HG03442 (cell line): Measurements from ENCODE around the gene MED7.
A peak's percentile ranks its signal among the peaks of the same experiment; 100 is the strongest.
"Not testable (repeated sequence)": the region's sequence is repeated elsewhere in the genome, so short reads cannot be mapped to it uniquely, and the experiment has no call there.

ENCODE experiments used
- ATAC-seq: cut with Tn5 transposase; IDR thresholded peaks from one replicate; pipeline ENCODE4 v1.9.1; 2021; ENCODE audit warnings: mild to moderate bottlenecking, moderate library complexity; ENCODE audit not compliant: unreplicated experiment

The MED7 gene, protein sequence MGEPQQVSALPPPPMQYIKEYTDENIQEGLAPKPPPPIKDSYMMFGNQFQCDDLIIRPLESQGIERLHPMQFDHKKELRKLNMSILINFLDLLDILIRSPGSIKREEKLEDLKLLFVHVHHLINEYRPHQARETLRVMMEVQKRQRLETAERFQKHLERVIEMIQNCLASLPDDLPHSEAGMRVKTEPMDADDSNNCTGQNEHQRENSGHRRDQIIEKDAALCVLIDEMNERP

DNA sequence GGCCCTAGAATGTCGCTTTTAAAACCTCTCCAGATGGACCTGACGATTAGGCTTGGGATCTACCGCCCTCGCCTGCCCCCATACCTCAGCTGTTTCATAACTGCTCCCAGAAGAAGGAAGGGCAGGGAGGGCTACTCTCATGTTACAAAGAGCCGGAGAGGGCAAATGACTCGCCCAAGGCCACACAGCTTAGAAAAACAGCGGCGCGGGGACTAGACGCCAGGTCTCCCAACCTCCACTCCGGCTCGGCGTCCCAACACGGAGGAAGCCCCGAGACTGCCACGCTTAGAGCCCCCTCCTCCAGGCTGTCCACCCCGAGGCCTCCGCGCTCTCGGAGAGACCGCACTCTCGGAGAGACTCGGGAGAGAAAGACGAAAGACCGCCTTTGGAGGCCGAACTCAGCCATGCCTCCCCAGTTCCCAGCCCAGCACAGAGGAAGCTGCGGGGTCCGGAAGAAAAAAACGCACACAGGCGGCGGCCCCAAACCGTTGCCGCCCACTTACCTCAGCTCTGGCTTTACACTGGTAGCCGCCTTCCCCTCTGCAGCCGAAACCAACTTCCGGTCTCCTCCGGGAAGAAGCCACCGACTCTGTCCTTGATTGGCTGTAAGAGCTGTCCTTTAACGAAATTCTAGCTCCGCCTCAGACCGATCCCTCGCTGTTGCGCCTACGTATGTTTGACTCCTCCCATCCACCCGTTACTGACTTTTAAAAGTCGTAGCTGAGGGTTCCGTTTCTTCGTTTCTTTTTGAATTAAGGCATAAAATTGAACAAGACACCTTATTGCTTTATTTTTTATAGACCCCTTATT lies at the start of gene MED7:
TSS of gene MED7 (minus strand) at position 549 of the 810 bp plus-strand sequence. CDS start 3,434 bp downstream, outside the sequence.
- ATAC-seq = peak; percentile 99

DNA sequence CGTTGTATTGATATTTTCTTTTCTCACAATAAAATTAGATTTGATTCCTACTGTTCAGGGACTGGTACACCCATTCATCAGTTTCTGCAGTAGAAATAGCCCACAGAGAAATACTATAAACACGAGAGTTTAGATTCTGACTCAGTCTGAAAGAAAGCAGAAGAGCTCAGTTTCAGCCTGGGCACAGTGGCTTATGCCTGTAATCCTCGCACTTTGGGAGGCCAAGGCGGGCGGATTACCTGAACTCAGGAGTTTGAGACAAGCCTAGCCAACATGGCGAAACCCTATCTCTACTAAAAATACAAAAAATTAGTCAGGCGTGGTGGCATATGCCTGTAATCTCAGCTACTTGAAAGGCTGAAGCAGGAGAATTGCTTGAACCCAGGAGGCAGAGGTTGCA lies 46.6 kb upstream of the MED7 start:
- peak; percentile 95 for ATAC-seq

DNA sequence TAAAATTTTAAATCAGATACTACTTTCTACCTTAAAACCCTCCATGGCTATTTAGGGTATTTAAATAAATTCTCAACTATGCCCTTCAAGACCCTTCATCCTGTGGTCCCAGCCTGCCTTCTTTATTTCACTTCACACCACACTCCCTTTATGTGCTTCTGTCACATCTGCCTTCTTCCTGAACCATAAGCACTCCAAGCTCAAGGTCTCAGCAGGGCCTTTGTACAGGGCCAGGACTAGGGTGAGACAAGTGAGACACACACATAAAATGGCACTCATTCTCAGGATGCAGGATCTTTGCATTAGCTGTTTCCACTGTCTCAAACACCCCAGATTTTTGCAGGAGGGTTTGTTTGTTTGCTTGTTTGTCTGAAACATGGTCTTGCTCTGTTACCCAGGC lies 45.6 kb upstream of the MED7 start:
- ATAC-seq = no peak

DNA sequence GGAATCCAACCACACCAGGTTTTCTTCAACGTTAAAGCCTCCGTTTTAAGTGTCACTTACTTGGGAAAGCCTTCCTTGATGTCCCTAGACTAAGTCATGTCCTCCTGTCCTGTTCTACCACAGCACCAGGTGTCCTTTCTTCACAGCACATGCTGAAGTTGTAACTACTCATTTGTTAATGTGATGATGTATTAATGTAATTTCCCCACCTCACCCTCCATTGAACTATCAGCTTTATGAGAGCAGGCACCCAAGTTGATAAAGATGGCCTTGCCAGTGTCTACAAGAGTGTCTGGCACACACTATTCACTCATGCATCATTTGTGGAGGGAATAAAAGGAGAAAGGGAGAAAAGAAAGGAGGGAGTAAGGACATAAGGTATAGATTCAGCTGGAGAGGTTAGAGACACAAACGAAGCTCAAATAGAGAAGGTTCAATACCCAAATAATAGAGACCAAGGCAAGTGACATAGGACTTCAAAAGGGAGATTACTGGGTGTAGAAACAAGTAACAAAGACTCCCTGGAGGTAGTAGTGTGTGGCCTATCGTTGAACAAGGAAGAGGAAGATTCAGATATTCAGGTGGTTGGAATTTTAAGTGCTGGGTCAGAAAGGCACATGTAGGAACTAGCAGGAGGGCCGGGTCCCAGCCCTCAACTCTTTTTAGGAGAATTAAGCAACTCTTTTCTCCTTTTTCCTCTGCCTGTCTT lies 44.5 kb upstream of the MED7 start:
- no peak for ATAC-seq

DNA sequence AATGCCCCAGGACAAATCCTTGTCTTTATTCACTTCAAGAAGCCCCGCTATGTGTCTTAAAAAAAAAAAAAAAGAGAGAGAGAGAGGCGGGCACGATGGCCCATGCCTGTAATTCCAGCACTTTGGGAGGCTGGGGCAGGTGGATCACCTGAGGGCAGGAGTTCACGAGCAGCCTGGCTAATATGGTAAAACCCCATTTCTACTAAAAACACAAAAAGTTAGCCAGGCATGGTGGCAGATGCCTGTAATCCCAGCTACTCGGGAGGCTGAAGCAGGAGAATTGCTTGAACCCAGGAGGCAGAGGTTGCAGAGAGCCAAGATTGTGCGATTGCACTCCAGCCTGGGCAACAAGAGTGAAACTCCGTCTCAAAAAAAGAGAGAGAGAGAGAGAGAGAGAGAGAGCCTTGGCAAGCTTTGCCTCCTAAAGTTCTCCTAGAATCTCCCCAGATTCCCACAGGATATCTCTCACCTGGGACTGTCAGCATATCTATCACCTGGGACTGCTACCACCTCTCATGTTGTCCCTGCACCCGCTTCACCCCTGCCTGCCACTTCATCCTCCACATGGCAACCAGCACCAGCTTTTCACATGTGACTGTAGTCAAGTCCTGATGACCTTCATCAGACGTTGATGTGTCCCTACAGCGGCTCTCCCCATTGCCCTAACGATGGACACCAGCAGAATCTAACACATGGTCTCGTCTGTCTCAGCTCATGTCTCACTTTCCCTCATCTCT lies 43.8 kb upstream of the MED7 start:
- no peak for ATAC-seq

DNA sequence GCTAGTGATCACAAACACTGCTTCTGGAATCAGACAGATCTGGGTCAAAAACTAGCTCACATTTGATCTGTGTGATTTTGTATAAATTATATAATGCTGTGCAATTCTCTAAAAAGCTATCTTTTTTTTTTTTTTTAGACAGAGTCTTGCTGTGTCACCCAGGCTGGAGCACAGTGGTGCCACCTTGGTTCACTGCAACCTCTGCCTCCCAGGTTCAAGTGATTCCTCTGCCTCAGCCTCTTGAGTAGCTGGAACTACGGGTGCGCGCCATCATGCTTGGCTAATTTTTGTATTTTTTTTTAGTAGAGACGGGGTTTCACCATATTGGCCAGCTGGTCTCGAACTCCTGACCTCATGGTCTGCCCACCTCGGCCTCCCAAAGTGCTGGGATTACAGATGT lies 42.5 kb upstream of the MED7 start:
- not testable (repeated sequence) for ATAC-seq

DNA sequence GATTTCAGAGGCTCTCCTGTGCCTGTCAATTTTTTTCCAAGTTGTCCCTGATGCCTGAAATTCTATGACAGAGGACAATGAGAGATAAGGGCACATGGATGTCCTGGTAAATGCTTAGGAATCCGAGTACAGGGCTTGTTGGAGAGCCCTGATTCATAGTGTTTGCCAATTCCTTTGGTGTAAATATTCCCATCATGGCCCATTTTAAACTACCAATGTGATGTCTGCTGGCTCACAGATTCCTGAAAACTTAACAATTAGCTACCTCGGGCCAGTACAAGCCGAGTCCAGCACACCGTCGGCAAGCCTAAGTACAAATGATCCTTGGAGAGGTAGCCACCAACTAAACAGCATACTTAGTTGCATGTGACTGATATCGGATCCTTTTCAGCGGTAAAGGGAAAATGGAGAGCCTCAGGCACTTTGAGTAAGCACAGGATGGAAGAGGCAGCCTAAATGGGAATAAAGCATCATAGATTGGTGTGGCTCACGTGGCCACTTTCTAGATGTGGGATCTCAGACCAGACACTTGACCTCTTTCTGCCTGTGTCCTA lies 41.5 kb upstream of the MED7 start:
- ATAC-seq = no peak

DNA sequence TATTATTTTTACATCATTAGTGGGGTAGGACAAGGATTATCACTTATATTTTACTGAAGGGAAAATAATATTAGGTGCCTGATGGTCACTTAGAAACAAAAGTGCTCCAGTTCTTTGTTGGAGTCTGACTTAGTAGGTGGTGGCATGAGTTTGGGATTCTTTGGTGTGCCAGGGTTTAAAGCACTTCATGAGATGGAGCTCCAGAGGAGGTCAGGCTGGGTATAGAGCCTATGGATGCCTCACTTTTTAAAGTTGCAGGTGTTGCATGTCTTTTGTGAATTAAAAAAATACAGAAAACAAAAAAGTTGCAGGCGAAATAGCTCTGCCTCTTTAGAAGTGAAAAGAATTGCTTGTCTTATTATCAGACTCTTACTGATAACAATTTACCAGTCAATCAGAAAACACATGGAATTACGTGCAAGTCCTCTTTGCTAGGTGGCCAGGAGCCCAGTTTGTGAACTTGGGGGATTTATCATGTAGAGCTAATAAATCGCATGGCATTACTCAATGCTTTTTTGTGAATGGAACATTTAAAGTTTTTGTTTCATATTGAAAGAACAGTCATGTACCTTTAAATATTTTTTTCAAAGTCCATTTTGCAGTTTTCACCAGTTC lies 39.6 kb upstream of the MED7 start:
- no peak for ATAC-seq

DNA sequence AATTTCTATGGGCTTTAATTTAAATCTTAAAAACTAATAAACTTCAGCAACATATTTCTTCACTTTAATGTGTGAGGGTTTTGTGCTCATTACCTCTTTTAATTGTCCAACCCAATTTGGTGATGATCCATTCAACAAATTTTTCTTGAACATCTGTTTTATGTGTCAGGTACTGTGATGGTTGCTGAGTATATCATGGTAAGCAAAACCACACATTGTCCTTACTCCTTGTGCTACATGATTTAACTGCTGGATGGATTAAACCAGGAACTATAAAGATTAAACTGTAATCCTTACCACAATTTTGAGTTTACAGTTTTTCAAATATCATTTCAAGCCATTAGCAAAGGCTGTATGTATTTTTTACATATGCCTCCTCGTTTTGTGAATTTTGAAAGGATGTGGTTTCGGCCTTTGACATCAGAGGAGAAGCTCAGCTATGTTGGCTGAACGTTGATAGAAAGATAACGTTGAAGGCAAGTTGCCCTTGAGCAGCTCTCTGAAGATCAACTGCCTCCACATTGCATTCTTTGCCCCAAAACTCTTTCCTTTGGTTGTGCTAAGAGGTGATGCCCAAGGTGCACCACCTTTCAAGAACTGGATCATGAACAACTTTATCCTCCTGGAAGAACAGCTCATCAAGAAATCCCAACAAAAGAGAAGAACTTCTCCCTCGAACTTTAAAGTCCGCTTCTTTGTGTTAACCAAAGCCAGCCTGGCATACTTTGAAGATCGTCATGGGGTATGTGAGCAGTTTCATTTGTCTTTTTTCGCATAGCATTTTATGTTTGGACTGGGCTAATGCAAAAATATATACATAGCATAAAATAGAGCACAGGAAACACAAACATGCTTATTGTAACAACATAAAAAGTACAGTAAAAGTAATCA lies 38.0 kb upstream of the MED7 start, which contains the start of gene ITK:
TSS of gene ITK (plus strand) at position 467 of the 891 bp plus-strand sequence. CDS start at position 605, 138 bp downstream.
- ATAC-seq = no peak

DNA sequence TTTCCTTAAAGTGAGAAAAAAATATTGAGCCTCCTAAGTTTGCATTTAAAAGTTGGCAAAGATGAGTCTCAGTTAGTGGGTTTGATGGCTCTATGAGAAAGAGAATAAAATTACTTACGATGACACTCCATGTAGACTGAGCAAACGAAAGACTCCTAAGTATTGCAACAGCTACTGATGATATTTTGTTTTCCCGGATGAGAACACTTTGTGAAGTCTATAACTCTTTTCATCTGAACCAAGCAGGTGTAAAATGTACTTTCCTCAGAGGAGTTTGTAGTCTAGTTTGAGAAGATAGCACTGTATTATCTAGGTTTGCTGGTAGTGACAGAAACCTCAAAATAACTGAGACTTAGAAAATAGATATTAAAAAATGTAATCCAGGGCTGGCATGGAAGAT lies 36.3 kb upstream of the MED7 start:
- no peak for ATAC-seq

DNA sequence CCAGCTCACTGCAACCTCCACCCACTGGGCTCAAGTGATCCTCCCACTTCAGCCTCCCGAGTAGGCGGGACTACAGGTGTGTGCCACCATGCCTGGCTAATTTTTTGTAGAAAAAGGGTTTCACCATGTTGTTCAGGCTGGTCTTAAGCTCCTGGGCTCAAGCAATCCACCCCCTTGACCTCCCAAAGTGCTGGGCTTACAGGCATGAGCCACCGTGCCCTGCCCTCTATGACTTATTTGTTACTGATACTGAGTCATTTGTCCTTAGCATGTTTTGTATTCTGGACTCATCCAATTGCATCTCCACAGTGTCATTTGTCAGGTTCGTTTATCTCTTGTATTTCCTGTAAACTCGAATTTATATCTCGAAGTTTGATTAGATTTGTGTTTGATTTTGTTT lies 35.3 kb upstream of the MED7 start:
- ATAC-seq = no peak

DNA sequence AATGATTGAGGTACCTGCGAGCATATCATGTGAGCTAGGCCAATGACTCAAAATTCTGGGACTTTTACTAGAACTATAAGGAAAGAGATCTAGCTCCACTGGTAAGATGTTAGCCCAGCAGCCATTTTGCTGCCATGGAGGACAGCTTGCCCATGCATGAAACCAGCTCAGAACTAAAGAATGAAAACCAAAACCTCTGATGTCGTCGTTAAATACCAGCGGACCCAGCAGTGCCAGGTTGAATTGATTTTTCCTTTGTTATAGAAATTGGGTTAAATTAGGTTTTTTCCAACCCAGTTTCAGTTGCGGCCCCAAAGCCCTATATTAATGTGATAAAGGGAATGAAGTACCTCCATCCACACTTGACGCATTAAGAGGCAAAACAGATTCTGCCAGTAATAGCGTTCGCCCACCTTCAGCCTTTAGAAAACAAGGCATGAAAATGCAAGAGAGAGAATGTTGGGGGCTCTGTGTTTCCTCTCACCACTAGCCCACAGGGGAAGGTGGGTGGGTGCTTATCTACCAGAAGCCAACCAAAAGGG lies 32.5 kb upstream of the MED7 start:
- ATAC-seq = no peak

DNA sequence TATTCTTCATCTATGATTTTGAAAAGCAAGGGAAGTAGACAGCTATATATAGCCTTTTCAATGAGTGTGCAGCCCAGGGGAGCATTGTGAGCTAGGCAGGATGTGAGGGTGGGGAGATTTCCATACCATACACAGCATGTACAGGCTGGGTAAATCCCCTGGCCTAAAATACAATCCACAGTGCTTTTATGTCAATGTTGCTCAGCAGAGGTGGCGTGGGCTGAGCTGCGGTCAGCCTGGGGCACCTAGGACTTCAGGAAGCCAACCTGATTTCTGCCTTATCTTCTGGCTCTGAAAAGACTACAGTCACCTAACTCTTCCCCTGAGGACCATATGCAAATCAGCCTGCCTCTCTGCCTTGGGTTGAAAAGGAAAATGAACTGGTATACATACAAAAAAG lies 29.7 kb upstream of the MED7 start:
- ATAC-seq = peak; percentile 99

DNA sequence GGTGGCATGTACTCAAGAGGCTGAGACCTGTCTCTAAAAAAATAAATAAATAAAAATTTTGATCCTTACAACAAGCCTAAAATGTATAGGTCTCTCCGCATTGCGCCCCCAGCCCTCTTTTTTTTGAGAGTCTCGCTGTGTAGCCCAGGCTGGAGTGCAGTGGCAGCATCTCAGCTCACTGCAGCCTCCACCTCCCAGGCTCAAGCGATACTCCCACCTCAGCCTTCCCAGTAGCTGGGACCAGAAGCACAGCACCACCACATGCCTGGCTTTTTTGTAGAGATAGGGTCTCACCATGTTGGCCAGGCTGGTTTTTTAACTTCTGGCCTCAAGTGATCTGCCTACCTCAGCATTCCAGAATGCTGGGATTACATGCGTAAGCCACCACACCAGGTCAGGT lies 25.6 kb upstream of the MED7 start:
- ATAC-seq = no peak

DNA sequence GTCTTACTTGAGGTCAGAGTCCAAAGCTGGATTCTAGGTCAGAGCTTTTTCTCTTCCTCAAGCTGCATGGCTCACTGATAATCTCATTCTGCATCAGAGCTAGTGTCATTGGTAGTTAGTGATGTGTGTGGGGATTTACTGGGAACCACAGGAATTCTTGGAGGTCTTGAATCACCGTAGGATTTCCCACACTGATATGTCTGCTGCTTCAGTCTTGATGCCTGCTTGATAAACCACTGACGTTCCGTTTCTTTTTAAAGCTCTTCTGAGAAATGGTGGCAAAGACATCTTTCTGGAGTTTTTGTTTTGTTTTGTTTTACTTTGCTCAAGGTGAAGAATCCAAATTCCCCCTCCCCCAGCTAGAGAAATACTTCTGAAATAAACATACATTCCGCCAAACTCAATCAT lies 24.6 kb upstream of the MED7 start:
- no peak for ATAC-seq

DNA sequence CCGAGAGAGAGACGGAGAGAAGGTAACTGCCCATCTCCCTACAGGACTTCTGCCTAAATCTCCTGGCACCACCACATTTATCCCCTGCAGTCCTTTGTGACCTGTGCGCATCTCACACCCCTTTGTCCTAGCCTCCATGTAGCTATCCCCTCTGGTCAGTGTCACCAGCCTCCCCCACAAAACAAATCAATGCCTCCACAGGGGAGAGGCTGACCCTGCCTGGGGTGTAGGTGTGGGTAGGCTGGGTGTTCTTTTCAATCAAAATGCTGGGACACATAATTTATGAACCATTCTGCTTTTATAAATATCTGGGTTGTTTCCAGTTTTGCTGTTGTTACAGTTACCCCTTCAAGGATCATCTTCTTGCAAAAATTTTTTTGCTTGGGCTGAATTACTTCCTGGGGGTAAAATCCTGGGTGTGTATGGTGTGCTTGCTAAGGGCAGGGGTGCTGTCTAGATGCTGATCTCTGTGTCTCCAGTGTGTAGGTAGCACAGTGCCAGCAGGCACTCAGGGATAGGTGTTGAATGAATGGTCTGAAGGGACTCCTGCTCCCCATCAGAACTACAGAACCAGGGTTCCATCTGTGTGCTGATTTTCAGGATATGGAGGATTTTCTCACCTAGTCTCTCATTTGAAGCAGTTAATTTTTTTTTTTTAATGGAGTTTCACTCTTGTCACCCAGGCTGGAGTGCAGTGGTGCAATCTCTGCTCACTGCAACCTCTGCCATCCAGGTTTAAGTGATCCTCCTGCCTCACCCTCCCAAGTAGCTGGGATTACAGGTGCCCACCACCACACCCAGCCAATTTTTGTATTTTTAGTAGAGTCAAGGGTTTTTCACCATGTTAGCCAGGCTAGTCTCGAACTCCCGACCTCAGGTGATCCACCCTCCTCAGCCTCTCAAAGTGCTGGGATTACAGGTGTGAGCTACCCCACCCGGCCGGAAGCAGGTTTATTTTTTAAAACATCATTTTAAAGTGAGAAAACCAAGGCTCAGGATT lies 23.8 kb upstream of the MED7 start, which contains the start of gene GARIN3:
TSS of gene GARIN3 (minus strand) at position 51 of the 1,000 bp plus-strand sequence. CDS start 96 bp downstream, outside the sequence.
- ATAC-seq = no peak

DNA sequence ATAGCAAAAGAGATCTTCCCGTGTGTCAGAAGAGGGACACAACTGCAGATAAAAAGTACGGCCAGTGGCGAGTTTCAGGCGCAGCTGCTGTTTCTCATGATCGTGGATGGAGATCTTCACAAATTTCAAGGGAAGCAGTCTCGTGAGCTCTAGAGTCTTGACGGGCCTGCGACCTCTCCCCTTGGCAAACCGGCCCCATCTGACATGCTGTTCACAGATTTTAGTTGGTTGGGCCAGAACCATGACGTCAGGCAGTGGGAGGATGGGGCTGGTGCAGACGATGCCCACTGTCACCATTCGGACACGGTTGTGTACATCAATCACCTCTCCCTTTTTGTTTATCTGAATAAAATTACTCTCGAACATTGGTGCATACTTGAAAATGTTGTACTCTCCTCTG lies 23.0 kb upstream of the MED7 start:
- ATAC-seq = no peak

DNA sequence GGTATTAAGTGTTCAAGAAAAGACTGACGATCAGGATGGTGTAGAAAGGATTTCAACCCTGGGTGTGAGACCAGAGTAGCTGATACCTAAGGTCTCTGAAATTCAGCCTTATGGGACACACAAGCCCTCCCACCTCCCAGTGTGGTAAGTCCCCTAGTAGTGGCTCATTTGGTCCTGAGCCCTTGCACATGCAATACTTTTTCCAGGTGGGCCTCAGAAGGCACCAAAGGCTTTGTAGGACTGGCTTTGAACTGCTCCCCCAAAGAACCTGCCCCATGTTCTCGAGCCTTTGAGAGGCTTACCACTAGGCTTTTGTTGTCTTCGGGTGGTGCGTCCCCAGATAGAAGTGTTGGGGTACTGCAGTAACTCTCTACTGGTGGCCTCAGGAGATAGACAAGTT lies 22.6 kb upstream of the MED7 start:
- no peak for ATAC-seq
